ENCODE measurements around the gene METTL25B.

Gene METTL25B

GRCh38 chr1:156697481-156697880 is 30.8 kb upstream of the METTL25B start:
- DNase-seq: no peak
- in situ Hi-C loops (cut with HindIII; ENCODE audit: low pct_ligation_motif_present, low pct_unique_long_range_greater_than_20kb, low sequenced_read_pairs): no loop called here

GRCh38 chr1:156698995-156699394 is 29.3 kb upstream of the METTL25B start:
- in situ Hi-C loops (cut with HindIII; ENCODE audit: low pct_ligation_motif_present, low pct_unique_long_range_greater_than_20kb, low sequenced_read_pairs): no loop called here
- no peak for DNase-seq

- in situ Hi-C loops (cut with HindIII; ENCODE audit: low pct_ligation_motif_present, low pct_unique_long_range_greater_than_20kb, low sequenced_read_pairs): no loop called here
- no peak for DNase-seq
Measured at GRCh38 chr1:156700736-156701531, 27.3 kb upstream of the METTL25B start.

- in situ Hi-C loops (cut with HindIII; ENCODE audit: low pct_ligation_motif_present, low pct_unique_long_range_greater_than_20kb, low sequenced_read_pairs): no loop called here
- no peak for DNase-seq
Measured at GRCh38 chr1:156703336-156703735, 24.9 kb upstream of the METTL25B start.

- DNase-seq: no peak
- in situ Hi-C loops (cut with HindIII; ENCODE audit: low pct_ligation_motif_present, low pct_unique_long_range_greater_than_20kb, low sequenced_read_pairs): no loop called here
Measured at GRCh38 chr1:156703741-156704140, 24.5 kb upstream of the METTL25B start.

- in situ Hi-C loops (cut with HindIII; ENCODE audit: low pct_ligation_motif_present, low pct_unique_long_range_greater_than_20kb, low sequenced_read_pairs): no loop called here
- DNase-seq: no peak
Measured at GRCh38 chr1:156704166-156704711, 24.0 kb upstream of the METTL25B start.

- in situ Hi-C loops (cut with HindIII; ENCODE audit: low pct_ligation_motif_present, low pct_unique_long_range_greater_than_20kb, low sequenced_read_pairs): no loop called here
- peak; percentile 83 for DNase-seq
Measured at GRCh38 chr1:156704930-156705320, 23.3 kb upstream of the METTL25B start.

GRCh38 chr1:156705321-156705917 is 22.9 kb upstream of the METTL25B start, which contains the start of gene CRABP2:
Gene CRABP2 (minus strand): TSS chr1:156705583. CDS start chr1:156705446, 137 bp downstream.
- in situ Hi-C loops (cut with HindIII; ENCODE audit: low pct_ligation_motif_present, low pct_unique_long_range_greater_than_20kb, low sequenced_read_pairs): no loop called here
- DNase-seq: peak; percentile 40

GRCh38 chr1:156705918-156706656 is 22.2 kb upstream of the METTL25B start:
- in situ Hi-C loops (cut with HindIII; ENCODE audit: low pct_ligation_motif_present, low pct_unique_long_range_greater_than_20kb, low sequenced_read_pairs): no loop called here
- peak; percentile 66 for DNase-seq

GRCh38 chr1:156706657-156707416 is 21.4 kb upstream of the METTL25B start:
- in situ Hi-C loops (cut with HindIII; ENCODE audit: low pct_ligation_motif_present, low pct_unique_long_range_greater_than_20kb, low sequenced_read_pairs): no loop called here

GRCh38 chr1:156707417-156708217 is 20.7 kb upstream of the METTL25B start:
- in situ Hi-C loops (cut with HindIII; ENCODE audit: low pct_ligation_motif_present, low pct_unique_long_range_greater_than_20kb, low sequenced_read_pairs): no loop called here

More at GRCh38 chr1:156706657-156707416, 21.4 kb upstream of the METTL25B start:
- no peak for DNase-seq

GRCh38 chr1:156708218-156708661 is 20.0 kb upstream of the METTL25B start:
- in situ Hi-C loops (cut with HindIII; ENCODE audit: low pct_ligation_motif_present, low pct_unique_long_range_greater_than_20kb, low sequenced_read_pairs): no loop called here
- no peak for DNase-seq

More at GRCh38 chr1:156707417-156708217, 20.7 kb upstream of the METTL25B start:
- no peak for DNase-seq

GRCh38 chr1:156709031-156709430 is 19.2 kb upstream of the METTL25B start:
- in situ Hi-C loops (cut with HindIII; ENCODE audit: low pct_ligation_motif_present, low pct_unique_long_range_greater_than_20kb, low sequenced_read_pairs): no loop called here
- DNase-seq: no peak

GRCh38 chr1:156709757-156710489 is 18.3 kb upstream of the METTL25B start:
- in situ Hi-C loops (cut with HindIII; ENCODE audit: low pct_ligation_motif_present, low pct_unique_long_range_greater_than_20kb, low sequenced_read_pairs): no loop called here
- no peak for DNase-seq

- DNase-seq: no peak
- in situ Hi-C loops (cut with HindIII; ENCODE audit: low pct_ligation_motif_present, low pct_unique_long_range_greater_than_20kb, low sequenced_read_pairs): no loop called here
Measured at GRCh38 chr1:156711011-156711817, 17.1 kb upstream of the METTL25B start.

GRCh38 chr1:156712626-156713025 is 15.6 kb upstream of the METTL25B start:
- in situ Hi-C loops (cut with HindIII; ENCODE audit: low pct_ligation_motif_present, low pct_unique_long_range_greater_than_20kb, low sequenced_read_pairs): no loop called here

More at GRCh38 chr1:156712626-156713025, 15.6 kb upstream of the METTL25B start:
- peak; percentile 35 for DNase-seq

All from ACHN (cell line).